Stimulated activated CD8-positive, alpha-beta memory T cell treated with anti-CD3 and anti-CD28 coated beads, Interleukin-7, amount 100 ng/mL, for 4 hours (primary cell): ENCODE measurements around the gene FAAP20.
"Not testable (repeated sequence)": the region's sequence is repeated elsewhere in the genome, so short reads cannot be mapped to it uniquely, and the experiment has no call there.

Experiments
- DNase-seq, 2 donors: peaks; one replicate each; pipeline ENCODE4 v3.0.0-alpha.2; 2020; ENCODE audit warnings: low read depth in 2 of 2

Gene FAAP20

GRCh38 chr1:2158272-2158671 is 36.3 kb downstream of the FAAP20 start:
- DNase-seq: no peak

- no peak for DNase-seq
Measured at GRCh38 chr1:2157856-2158255, 36.7 kb downstream of the FAAP20 start.

- DNase-seq: no peak
Measured at GRCh38 chr1:2156866-2157265, 37.7 kb downstream of the FAAP20 start.

- DNase-seq: no peak
Measured at GRCh38 chr1:2155788-2156187, 38.8 kb downstream of the FAAP20 start.

GRCh38 chr1:2155147-2155598 is 39.4 kb downstream of the FAAP20 start:
- DNase-seq: no peak

GRCh38 chr1:2154022-2154421 is 40.5 kb downstream of the FAAP20 start:
- no peak for DNase-seq

- DNase-seq: peak in 1 of 2 donors; percentile 21
Measured at GRCh38 chr1:2152954-2153353, 41.6 kb downstream of the FAAP20 start.

GRCh38 chr1:2151911-2152310 is 42.7 kb downstream of the FAAP20 start:
- DNase-seq: no peak

GRCh38 chr1:2151252-2151651 is 43.3 kb downstream of the FAAP20 start:
- no peak for DNase-seq

GRCh38 chr1:2150801-2151200 is 43.8 kb downstream of the FAAP20 start:
- no peak for DNase-seq

- peak; percentile 17 to 29 for DNase-seq
Measured at GRCh38 chr1:2148691-2149090, 45.9 kb downstream of the FAAP20 start.

GRCh38 chr1:2147869-2148268 is 46.7 kb downstream of the FAAP20 start:
- not testable (repeated sequence) for DNase-seq

GRCh38 chr1:2146836-2147517 is 47.6 kb downstream of the FAAP20 start:
- DNase-seq: no peak

- peak in 1 of 2 donors; percentile 9 for DNase-seq
Measured at GRCh38 chr1:2145946-2146835, 48.4 kb downstream of the FAAP20 start.

- no peak for DNase-seq
Measured at GRCh38 chr1:2144501-2145090, 50.0 kb downstream of the FAAP20 start.

GRCh38 chr1:2143814-2144500 is 50.6 kb downstream of the FAAP20 start:
- DNase-seq: no peak

GRCh38 chr1:2141025-2141424 is 53.5 kb downstream of the FAAP20 start:
- no peak for DNase-seq
